ENCODE measurements around the gene PSMC5. TPM values are rescaled to one million over a fixed set of nuclear protein-coding genes. Genes with fewer than 3 reads are reported as not detected.
A peak's percentile ranks its signal among the peaks of the same experiment; 100 is the strongest.

PSMC5 gene
- total and polyA plus RNA-seq, 9 of the 15 experiments (the other 6 are each of a cell fraction or from before 2014, with no cell fraction given) = 89.2 to 393 (median 161) TPM

DNA sequence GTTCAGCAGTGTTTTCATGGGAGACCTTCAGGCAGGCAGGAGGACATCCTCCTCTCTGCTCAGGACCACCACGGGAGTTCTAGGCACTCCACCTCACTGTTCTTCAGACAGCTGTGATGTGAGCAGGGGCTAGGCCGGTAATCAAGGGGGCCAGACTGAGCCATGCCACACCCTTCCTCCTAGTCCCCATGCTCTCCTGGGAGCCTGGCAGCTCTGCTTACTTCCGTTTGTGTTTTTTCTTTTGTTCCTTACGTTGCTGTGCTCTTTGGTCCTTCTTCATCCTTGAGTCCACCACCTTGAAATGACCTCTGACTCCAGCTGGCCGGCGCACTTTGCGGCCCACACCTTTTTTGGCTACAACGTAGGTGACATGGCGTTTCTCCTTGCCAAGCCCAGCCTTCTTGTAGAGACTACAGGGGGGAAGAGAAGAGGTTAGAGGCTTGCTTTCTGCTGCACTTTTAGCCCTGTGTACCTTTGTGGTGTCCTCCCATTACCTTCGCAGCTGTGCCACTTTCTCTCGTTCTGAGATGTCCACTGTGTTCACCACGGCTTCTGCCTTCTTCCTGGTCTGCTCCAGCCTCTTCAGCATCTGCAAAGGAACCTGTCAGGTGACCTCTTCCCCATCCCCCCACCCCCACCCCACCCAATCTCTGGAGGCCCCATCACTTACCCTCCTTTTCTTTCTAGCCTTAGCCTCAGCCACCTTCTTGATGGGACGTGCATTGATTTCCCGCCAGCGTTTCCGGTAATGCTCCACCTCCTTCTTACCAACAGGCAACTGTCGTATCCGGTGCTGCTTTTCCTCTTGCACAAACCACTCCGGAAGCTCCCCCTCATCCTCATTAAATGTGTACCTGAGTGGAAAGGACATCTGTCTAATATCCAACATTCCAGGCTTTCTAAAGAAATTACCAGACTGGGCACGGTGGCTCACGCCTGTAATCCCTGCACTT is 7.4 kb upstream of the PSMC5 start:
- WGBS (ENCODE audit: insufficient coverage, low coverage, missing lambda C conversion rate) = 82% methylated on average over 21 of the region's 21 CpGs
- Histone ChIP-seq H3K27me3 (ENCODE audit: control insufficient read depth in 2 of 2, insufficient read depth in 2 of 2, low read length in 2 of 2) (no peaks in the 10 kb centered on the region), H3K9ac (ENCODE audit: insufficient read depth in 1 of 2, low read depth in 2 of 2, low read length in 2 of 2) (peak overlapping the region in 1 of 2 experiments; percentile 13; a peak in 1 of 4 replicates), H3K9me1 (ENCODE audit: control insufficient read depth, insufficient read depth, low read length) (no peaks in the 10 kb centered on the region), H3K79me2 (ENCODE audit: control insufficient read depth, insufficient read depth, low read length) (no peaks in the 10 kb centered on the region), H3K4me1 (replicated peaks in 1 of 2; ENCODE audit: control insufficient read depth in 2 of 2, insufficient read depth in 2 of 2, low read length in 2 of 2) (no peaks in the 10 kb centered on the region; a peak in 2 of 5 replicates), H4K20me1 (replicated peaks; ENCODE audit: control insufficient read depth, insufficient read depth, low read length) (peaks cover 6% of the 10 kb centered on the region; the same call in 1 of the 2 replicates), H3K4me2 (ENCODE audit: insufficient read depth, low read length) (no peak overlapping the region), H2AFZ (ENCODE audit: low read depth, low read length) (no peak overlapping the region), H3K4me3 (no peak overlapping the region), H3K27ac (ENCODE audit: extremely low read depth, low read depth, low read length) (no peak overlapping the region), H3K9me3 (replicated peaks; ENCODE audit: control insufficient read depth, insufficient read depth, low read depth, low read length) (no peaks in the 10 kb centered on the region), H3K36me3 (ENCODE audit: control insufficient read depth, insufficient read depth, low read length) (peaks cover 99% of the 10 kb centered on the region)
- DNase-seq (ENCODE audit: extremely low read depth in 1 of 4, low spot score in 3 of 4) (peak in 2 of 4 experiments; percentile 37 to 39), ATAC-seq (peak; percentile 18; the same call in 1 of the 3 replicates), FAIRE-seq (no peak)
- TSS peak; percentile 72 for BruUV-seq (replicated peaks)
- intact Hi-C loops (cut with micrococcal nuclease) = no loop called here
- in situ Hi-C loops (cut with MboI) = no loop called here
- ChIA-PET POLR2A (interaction anchor here (0.6 to 3.9 kb wide), 6 partner anchors 7 to 49 kb away, joined by 3 to 15 read pairs (median 5); partner anchors contain the start of genes FTSJ3 and PSMC5), CTCF (ENCODE audit: low intra/inter-chr PET ratio) (no interaction called here)
- TF ChIP-seq POLR2H (tag; IDR thresholded peaks at IDR 0.05; ENCODE audit: low read depth) = no peak
- no peak for TF ChIP-seq DIDO1 (tag; IDR thresholded peaks at IDR 0.05; ENCODE audit: low read depth)
- TF ChIP-seq ZNF184 (CRISPR knock-in tag; IDR thresholded peaks at IDR 0.05) = no peak
- TF ChIP-seq POLR2G (IDR thresholded peaks at IDR 0.05; ENCODE audit: low read depth, low read length) = 0 out of 2 replicates have a peak, but pooled peaks have one; percentile 29
- no peak for TF ChIP-seq SLC30A9 (CRISPR knock-in tag; IDR thresholded peaks at IDR 0.05)
- TF ChIP-seq, protein P1, sequence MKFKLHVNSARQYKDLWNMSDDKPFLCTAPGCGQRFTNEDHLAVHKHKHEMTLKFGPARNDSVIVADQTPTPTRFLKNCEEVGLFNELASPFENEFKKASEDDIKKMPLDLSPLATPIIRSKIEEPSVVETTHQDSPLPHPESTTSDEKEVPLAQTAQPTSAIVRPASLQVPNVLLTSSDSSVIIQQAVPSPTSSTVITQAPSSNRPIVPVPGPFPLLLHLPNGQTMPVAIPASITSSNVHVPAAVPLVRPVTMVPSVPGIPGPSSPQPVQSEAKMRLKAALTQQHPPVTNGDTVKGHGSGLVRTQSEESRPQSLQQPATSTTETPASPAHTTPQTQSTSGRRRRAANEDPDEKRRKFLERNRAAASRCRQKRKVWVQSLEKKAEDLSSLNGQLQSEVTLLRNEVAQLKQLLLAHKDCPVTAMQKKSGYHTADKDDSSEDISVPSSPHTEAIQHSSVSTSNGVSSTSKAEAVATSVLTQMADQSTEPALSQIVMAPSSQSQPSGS (CRISPR knock-in tag; IDR thresholded peaks at IDR 0.05) = no peak
- peak; percentile 58 for TF ChIP-seq SUPT5H (IDR thresholded peaks at IDR 0.05)
- TF ChIP-seq, protein P2, sequence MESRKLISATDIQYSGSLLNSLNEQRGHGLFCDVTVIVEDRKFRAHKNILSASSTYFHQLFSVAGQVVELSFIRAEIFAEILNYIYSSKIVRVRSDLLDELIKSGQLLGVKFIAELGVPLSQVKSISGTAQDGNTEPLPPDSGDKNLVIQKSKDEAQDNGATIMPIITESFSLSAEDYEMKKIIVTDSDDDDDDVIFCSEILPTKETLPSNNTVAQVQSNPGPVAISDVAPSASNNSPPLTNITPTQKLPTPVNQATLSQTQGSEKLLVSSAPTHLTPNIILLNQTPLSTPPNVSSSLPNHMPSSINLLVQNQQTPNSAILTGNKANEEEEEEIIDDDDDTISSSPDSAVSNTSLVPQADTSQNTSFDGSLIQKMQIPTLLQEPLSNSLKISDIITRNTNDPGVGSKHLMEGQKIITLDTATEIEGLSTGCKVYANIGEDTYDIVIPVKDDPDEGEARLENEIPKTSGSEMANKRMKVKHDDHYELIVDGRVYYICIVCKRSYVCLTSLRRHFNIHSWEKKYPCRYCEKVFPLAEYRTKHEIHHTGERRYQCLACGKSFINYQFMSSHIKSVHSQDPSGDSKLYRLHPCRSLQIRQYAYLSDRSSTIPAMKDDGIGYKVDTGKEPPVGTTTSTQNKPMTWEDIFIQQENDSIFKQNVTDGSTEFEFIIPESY (CRISPR knock-in tag; IDR thresholded peaks at IDR 0.05) = peak; percentile 57; the same call in 1 of the 2 replicates
- no peak for TF ChIP-seq ZNF23 (CRISPR knock-in tag; IDR thresholded peaks at IDR 0.05)
- TF ChIP-seq CBFB (CRISPR knock-in tag; IDR thresholded peaks at IDR 0.05) = no peak
- no peak for TF ChIP-seq GABPB2 (CRISPR knock-in tag; conservative IDR thresholded peaks at IDR 0.05)
- TF ChIP-seq ZNF316 (IDR thresholded peaks at IDR 0.05) = no peak
- peak; percentile 26; the same call in 1 of the 2 replicates for TF ChIP-seq RBFOX2 (IDR thresholded peaks at IDR 0.05; ENCODE audit: low read depth, low read length)
- no peak for TF ChIP-seq KLF10 (CRISPR knock-in tag; IDR thresholded peaks at IDR 0.05)
- TF ChIP-seq, protein P3, sequence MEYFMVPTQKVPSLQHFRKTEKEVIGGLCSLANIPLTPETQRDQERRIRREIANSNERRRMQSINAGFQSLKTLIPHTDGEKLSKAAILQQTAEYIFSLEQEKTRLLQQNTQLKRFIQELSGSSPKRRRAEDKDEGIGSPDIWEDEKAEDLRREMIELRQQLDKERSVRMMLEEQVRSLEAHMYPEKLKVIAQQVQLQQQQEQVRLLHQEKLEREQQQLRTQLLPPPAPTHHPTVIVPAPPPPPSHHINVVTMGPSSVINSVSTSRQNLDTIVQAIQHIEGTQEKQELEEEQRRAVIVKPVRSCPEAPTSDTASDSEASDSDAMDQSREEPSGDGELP (CRISPR knock-in tag; IDR thresholded peaks at IDR 0.05; ENCODE audit: borderline replicate concordance) = 0 out of 2 replicates have a peak, but pooled peaks have one; percentile 13
- TF ChIP-seq PHB2 (IDR thresholded peaks at IDR 0.05; ENCODE audit: low read depth) = no peak
- no peak for TF ChIP-seq TSC22D4 (tag; IDR thresholded peaks at IDR 0.05)
- TF ChIP-seq SRF (CRISPR knock-in tag; IDR thresholded peaks at IDR 0.05) = no peak

Data from K562 (cell line).